Activated T-cell treated with anti-CD3 and anti-CD28 coated beads, Interleukin-2, amount 50 U/mL, for 48 hours (primary cell): ENCODE measurements around the gene EVC.

ENCODE experiments used
- DNase-seq, 2 experiments: peaks; one replicate each; pipeline ENCODE4 v3.0.0-alpha.2; 2020

EVC gene

DNA sequence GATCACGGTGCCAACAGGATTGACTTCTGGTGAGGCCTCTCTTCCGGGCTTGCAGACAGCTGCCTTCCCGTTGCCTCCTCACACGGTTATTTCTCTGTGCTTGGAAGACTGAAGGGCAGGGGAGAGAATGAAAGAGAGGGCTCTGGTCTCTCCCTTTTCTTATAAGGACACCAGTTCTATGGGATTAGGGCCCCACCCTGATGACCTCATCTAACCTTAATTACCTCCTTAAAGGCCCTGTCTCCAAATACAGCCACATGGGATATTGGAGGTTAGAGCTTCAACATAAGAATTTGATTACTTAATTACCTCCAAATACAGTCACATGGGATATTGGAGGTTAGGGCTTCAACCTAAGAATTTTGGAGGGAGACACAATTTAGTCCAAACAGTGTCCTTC lies 46.5 kb downstream of the EVC start:
- no peak for DNase-seq

DNA sequence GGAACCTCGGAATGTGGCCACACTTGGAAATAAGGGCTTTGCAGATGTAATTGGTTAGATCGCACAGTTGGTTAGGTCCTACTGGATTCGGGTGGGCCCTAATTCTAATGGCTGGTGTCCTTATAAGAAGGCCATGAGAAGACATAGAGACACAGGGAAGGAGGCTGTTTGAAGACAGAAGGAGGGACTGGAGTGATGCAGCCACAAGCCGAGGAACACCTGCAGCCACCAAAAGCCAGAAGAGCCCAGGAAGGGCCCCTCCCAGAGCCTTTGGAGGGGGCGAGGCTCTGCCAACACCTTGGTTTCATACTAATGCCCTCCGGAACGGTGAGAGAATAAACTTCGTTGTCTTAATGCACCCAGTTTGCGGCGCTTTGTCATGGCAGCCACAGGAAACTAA lies 47.0 kb downstream of the EVC start:
- no peak for DNase-seq

DNA sequence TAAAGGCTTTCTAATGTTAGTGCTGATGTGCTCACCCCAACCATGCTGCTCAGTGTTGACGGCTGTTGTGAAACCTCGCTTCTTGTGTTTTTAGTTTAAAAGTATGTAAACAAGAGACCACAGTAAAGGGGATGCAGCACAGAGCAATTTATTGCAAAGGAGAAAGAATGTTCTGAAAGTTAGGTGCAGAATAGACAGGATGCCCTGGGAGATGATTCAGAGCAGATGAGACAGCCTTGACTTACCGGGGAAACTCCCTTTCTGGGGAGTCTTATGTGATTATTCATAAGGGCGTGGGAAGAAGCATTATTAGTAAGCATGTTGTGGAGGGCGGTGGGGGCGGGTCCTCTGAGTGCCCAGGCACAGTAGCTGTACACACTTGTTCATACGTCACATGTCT lies 47.7 kb downstream of the EVC start:
- DNase-seq = peak; percentile 61 to 68

- DNase-seq = no peak
Observed at GRCh38 chr4:5759236-5760075, 48.5 kb downstream of the EVC start.

DNA sequence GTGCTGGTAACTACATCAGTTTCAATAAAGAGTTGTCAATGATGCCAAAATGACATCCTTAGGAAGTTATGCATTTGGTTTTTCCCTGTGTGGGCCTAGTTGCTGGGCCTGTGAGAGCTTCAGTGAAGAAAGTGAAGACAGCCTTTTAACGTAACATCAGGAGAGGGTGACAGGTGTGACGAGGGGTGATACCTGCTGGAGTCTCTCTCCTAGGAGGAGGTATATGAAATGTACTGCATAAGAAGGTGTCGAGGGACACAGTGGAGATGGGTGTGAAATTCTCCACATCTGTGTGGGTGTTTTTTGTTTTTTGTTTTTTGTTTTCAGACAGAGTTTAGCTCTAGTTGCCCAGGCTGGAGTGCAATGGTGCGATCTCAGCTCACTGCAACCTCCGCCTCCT lies 49.2 kb downstream of the EVC start:
- DNase-seq = no peak

GRCh38 chr4:5760936-5761480 lies 50.0 kb downstream of the EVC start:
- DNase-seq = no peak

DNA sequence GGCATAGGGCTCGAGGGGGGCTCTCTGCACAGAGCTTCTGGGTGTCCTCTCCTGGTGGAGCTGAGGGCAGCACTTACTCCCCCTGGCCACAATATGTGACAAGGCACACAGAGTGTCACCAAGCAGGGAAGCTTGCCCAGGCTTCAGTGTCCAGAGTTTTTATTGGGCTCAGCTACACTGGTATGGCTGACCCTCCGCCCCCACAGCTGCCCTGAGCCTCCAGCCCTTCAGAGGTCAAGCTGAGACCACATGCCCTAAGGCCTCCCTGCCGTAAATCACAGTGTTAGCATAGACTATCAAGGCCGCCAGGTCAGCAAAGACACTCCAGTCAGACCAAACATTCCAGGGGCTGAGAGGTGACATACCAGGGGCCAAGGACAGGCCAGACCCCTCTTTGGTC lies 59.0 kb downstream of the EVC start:
- no peak for DNase-seq

DNA sequence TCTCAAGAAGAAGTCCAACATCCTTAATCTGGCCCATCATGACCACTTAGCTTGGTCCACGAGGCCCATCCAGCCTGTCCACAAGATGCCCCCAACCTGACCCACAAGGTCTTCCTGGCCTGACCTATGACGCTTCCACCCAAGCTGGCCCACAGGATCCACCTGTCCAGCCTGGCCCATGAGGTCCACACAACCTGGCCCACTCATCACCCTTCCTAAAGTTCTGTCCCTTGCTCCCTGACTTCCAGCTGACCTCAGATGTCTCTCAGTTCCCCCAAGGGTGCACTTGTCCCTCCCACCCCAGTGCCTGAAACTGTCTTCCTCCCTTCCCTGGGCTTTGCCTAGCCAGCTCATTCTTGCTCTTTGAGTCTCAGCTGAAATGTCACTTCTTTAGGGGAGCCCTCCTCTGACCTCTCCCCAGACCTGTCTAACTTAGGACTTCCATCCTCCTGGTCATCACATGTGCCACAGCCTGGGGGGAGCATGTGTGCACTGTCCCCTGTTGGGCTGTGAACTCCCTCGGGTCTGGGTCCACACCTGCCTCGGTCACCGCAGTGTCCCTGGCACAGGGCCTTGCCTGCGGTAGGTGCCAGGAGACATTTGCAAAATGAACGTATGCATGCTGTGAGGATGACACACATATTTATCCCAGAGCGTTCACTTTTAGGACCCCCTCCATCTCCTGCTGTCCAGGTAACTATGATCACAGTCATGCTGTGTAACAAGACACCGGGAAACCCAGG lies 61.7 kb downstream of the EVC start:
- DNase-seq = no peak

- DNase-seq = no peak
Observed at GRCh38 chr4:5773271-5773555, 62.2 kb downstream of the EVC start.

DNA sequence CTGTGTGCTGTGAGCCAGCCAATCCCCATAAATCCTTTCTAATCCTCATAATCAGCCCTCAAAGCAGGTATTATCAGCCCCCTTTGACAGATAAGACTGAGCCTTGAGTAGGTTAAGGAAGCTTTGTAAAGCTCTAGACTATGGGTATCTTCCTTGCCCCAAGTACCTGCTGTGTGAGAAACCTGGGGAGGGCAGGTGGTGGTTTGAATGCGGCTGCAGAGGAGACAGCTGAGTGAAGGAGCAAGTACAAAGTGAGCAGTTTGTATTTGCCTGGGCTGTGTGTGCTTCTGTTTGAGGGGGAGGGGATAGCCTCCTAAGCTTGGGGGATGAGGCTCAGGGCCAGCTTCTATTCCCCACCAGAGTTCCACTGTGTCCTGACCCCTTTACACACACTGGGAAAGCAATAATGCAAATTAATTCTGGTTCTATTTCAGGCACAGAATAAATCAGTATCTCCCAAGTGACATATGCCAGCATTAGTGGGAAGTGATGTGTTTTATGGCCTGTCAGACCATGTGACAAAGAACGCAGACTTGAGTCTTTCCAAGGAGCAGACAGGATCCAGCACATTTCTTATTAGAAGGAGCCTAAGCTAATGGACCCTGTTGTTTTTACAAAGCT lies 63.5 kb downstream of the EVC start:
- no peak for DNase-seq

DNA sequence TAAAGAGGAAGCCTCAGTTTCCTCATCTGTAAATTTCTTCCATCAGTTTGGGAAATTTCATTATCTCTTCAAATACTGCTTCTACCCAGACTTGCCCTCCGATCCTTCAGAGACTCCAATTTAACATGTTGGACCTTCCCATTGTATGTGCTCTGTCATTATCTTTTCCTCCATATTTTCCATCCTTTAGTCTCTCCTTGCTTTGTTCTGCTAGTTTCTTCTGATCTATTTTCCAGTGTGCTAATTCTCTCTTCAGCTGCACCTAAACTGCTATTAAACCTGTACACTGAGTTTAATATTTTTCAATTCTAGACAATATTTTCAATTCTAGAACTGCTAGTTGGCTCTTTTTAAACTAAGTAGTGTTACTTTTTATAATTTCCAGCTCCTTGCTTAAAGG lies 65.5 kb downstream of the EVC start:
- DNase-seq = no peak

GRCh38 chr4:5780831-5781480 lies 70.0 kb downstream of the EVC start:
- no peak for DNase-seq

DNA sequence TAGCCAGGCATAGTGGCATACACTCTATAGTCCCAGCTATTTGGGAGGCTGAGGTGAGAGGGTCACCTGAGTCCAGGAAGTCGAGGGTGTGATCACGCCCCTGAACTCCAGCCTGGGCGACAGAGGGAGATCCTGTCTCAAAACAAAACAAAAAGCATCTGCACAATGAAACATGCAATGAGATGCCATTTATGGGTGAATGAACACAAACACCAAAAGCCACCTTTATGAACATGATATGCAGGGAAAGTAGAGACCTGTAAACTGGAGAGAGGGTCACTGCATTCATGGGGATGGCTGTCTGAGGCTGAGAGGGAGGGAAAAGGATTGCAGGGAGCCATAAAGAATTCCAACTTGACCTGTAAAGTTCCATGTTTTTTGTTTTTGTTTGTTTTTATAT lies 70.7 kb downstream of the EVC start:
- no peak for DNase-seq

GRCh38 chr4:5782829-5783476 lies 72.0 kb downstream of the EVC start:
- no peak for DNase-seq

DNA sequence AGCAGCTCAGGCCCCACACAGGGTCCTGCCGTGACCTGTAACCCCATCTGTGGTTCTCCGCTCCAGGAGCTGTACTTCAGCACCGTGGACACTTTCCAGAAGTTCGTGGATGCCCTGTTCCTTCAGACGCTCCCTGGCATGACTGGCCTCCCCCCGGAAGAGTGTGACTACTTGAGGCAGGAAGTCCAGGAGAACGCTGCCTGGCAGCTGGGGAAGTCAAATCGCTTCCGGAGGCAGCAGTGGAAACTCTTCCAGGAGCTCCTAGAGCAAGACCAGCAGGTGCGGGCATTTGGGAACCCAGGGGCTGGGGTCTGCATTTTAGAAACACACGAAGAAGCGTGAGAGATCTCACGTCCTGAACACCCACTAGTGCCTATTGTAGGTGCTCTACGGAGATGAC lies 72.5 kb downstream of the EVC start:
- no peak for DNase-seq

DNA sequence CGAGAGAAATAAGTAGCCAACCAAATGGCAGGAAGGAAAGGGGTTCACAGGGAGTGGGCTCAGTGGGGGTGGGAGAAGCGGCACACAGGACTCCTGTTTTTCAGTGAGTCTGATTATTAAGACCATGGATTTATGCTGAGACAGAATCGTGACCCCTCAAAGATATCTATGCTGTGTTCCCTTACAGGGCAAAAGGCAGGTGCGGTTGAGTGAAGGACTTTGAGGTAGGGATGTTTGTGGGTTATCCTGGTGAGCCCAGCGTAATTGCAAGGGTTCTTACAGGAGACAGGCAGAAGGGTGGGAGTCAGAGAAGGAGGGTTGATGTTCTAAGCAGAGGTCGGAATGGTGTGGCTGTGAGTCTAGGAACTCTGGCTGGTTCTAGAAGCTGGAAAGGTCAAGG lies 73.0 kb downstream of the EVC start:
- no peak for DNase-seq

GRCh38 chr4:5784960-5785611 lies 74.1 kb downstream of the EVC start:
- no peak for DNase-seq

DNA sequence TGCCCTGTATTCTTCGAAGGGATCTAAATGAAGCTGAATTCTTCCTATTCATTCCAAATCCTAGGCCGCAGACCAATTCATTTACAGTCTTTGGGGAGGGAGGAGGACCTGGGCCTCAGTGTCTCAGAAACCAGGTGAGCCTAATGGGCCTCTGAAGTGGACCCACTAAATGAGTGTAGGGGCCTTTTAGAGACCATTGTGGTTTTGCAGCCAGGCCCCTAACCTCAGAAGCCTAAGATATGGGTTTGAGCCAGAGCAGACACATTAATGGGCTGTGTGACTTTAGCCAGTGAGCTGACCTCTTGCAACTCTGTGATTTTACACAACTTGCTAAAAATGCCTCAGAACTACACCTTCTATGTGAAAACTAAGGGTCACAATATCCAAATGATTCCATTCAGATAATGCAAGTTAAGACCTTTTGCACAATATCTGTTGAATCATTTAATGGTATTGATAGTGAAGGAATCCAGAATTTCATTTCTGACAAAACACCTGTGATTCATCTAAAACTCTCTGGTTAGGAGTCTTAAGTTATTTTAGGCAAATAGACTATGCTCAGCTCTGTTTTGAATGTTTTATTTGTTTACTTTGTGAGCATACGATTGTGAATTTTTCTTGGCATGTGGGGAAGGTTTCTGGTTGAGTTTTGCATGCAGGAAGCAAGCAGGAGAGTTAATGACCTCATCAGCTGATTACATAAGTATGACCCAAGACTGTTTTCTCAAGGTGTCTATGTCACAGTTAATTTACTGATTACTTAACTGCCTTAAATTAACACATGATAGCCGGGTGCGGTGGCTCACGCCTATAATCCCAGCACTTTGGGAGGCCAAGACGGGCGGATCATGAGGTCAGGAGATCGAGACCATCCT lies 75.0 kb downstream of the EVC start:
- DNase-seq = no peak

GRCh38 chr4:5787311-5787710 lies 76.3 kb downstream of the EVC start:
- DNase-seq = no peak

DNA sequence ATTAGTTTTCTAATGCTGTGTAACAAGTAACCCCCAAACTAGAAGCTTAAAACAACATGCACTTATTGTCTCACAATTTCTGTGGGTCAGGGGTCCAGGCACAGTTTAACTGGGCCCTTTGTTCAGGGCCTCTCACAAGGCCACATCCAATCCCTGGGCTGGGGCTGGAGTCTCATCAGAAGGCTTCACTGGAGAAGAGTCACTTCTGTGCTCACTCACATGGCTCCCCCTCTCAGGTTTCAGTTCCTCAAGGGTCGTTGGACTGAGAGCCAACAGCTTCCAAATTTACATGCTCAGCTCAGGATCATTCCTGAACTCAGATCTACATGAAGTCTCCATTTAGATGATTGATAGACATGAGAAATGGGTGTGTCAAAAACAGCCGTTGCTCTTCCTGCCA lies 77.1 kb downstream of the EVC start:
- no peak for DNase-seq

DNA sequence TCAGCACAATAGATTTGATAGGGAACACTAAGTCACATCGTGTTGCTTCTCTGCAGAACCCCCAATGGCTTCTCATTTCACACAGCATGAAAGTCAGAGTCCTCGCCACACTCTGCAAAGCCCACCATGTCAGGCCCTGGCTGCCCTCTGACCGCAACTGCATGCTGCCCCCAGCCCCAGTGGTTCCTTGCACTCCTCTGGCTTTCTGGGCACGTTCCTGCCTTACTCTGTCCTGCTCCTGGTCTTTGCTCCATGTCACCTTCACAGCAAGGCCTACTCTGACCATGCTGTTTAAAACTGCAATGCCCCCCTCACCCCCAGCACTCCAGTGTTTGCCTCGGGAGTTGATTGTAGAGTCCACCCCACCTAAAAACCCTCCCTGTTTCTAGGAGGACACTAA lies 78.1 kb downstream of the EVC start:
- DNase-seq = no peak

GRCh38 chr4:5790546-5790857 lies 79.5 kb downstream of the EVC start:
- DNase-seq = no peak
